Suprapubic skin (tissue), 4 donors: Measurements from ENCODE around the gene PEX10. TPM values are rescaled to one million over a fixed set of nuclear protein-coding genes. Genes with fewer than 3 reads are reported as not detected.
"Not testable (repeated sequence)": the region's sequence is repeated elsewhere in the genome, so short reads cannot be mapped to it uniquely, and the experiment has no call there.

Source experiments
- DNase-seq, 2 donors: peaks; one replicate each; pipeline ENCODE4 v3.0.0-alpha.2; 2019; ENCODE audit warnings: low spot score in 2 of 2
- H3K27ac ChIP-seq: fragments of 200-600 bp; sonication (generic); one replicate; pipeline ENCODE4 v1.5.1; 2019
- H3K27me3 ChIP-seq: fragments of 200-600 bp; sonication (generic); one replicate; pipeline ENCODE4 v1.5.1; 2019
- H3K36me3 ChIP-seq: fragments of 200-600 bp; sonication (generic); one replicate; pipeline ENCODE4 v1.5.1; 2019
- H3K4me1 ChIP-seq: fragments of 200-600 bp; sonication (generic); one replicate; pipeline ENCODE4 v1.5.1; 2019
- H3K4me3 ChIP-seq: fragments of 200-600 bp; sonication (generic); one replicate; pipeline ENCODE4 v1.5.1; 2019; ENCODE audit warnings: mild to moderate bottlenecking
- H3K9me3 ChIP-seq: fragments of 200-600 bp; sonication (generic); one replicate; pipeline ENCODE4 v1.5.1; 2019
- EP300 ChIP-seq: sonication (generic); formaldehyde crosslinking; IDR thresholded peaks from one replicate; pipeline ENCODE4 v1.6.1; 2017; ENCODE audit warnings: antibody characterized with exemption
- POLR2A ChIP-seq, 2 donors: fragments of 450-650 bp; IDR thresholded peaks; one replicate each; pipeline ENCODE4 v1.6.1; 2017; ENCODE audit warnings: antibody characterized with exemption in 2 of 2, mild to moderate bottlenecking in 2 of 2, moderate library complexity in 2 of 2
- POLR2AphosphoS5 ChIP-seq, 3 donors: sonication (generic); formaldehyde crosslinking; IDR thresholded peaks; one replicate each; pipeline ENCODE4 v1.6.1; 2017; ENCODE audit warnings: antibody characterized with exemption in 3 of 3
- WGBS: methylation state at CpG from one replicate; pipeline ENCODE4 v1.1.5; 2018; 5-methylcytosine and 5-hydroxymethylcytosine counted together
- total RNA-seq, 4 donors: library from RNA; depleted of rRNA; stranded (reverse); fragments of >200 nt; gene quantifications; one replicate each; pipeline ENCODE4 v1.1.0, GENCODE V29; 2016
- TF ChIP-seq, protein P1 (sequence below), 2 donors: fragments of 200-600 bp in 1 of 2; fragments of 450-650 bp in 1 of 2; sonication (generic) in 1 of 2; IDR thresholded peaks; one replicate each; pipeline ENCODE4 v1.5.1; 2016 to 2019; ENCODE audit warnings: antibody characterized with exemption in 2 of 2, mild to moderate bottlenecking in 1 of 2, moderate library complexity in 1 of 2

The PEX10 gene
- 10 to 100 TPM; 16.2 to 39.2 (median 27.3) TPM for total RNA-seq

GRCh38 chr1:2412395-2412772 is at the start of gene PEX10:
TSS of gene PEX10 (minus strand) at chr1:2412564. CDS start at chr1:2412502, 62 bp downstream.
- H3K9me3 ChIP-seq, result no peaks in the 10 kb centered on the region
- H3K4me1 ChIP-seq, result peaks cover 47% of the 10 kb centered on the region
- DNase-seq, result peak; percentile 98 to 99
- peak within 1 kb of the TSS; percentile 85 for H3K4me3 ChIP-seq
- H3K36me3 ChIP-seq, result peaks cover 27% of the 10 kb centered on the region
- TF ChIP-seq POLR2AphosphoS5 (IDR thresholded peaks at IDR 0.05), result peak in 2 of 3 donors; percentile 7 to 13
- no peak for TF ChIP-seq EP300
- TF ChIP-seq, protein P1, sequence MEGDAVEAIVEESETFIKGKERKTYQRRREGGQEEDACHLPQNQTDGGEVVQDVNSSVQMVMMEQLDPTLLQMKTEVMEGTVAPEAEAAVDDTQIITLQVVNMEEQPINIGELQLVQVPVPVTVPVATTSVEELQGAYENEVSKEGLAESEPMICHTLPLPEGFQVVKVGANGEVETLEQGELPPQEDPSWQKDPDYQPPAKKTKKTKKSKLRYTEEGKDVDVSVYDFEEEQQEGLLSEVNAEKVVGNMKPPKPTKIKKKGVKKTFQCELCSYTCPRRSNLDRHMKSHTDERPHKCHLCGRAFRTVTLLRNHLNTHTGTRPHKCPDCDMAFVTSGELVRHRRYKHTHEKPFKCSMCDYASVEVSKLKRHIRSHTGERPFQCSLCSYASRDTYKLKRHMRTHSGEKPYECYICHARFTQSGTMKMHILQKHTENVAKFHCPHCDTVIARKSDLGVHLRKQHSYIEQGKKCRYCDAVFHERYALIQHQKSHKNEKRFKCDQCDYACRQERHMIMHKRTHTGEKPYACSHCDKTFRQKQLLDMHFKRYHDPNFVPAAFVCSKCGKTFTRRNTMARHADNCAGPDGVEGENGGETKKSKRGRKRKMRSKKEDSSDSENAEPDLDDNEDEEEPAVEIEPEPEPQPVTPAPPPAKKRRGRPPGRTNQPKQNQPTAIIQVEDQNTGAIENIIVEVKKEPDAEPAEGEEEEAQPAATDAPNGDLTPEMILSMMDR (IDR thresholded peaks at IDR 0.05), result no peak
- H3K27ac ChIP-seq, result peak within 1 kb of the TSS; percentile 88
- H3K27me3 ChIP-seq, result peaks cover 14% of the 10 kb centered on the region
- no CpG with 5 or more reads among the region's 55 CpGs for WGBS

- no peak for TF ChIP-seq POLR2AphosphoS5 (IDR thresholded peaks at IDR 0.05)
- no peak for TF ChIP-seq EP300
- no peak for TF ChIP-seq POLR2A (IDR thresholded peaks at IDR 0.05)
- TF ChIP-seq, protein P1 (IDR thresholded peaks at IDR 0.05), result no peak
- Histone ChIP-seq H3K4me3 (no peak overlapping the region), H3K9me3 (no peaks in the 10 kb centered on the region), H3K4me1 (peaks cover 8% of the 10 kb centered on the region), H3K36me3 (no peaks in the 10 kb centered on the region), H3K27ac (no peak overlapping the region), H3K27me3 (peaks cover 47% of the 10 kb centered on the region)
- WGBS, result 68% methylated on average over 11 of the region's 18 CpGs
- no peak for DNase-seq
Measured at GRCh38 chr1:2460996-2461751, 48.8 kb upstream of the PEX10 start.

DNA sequence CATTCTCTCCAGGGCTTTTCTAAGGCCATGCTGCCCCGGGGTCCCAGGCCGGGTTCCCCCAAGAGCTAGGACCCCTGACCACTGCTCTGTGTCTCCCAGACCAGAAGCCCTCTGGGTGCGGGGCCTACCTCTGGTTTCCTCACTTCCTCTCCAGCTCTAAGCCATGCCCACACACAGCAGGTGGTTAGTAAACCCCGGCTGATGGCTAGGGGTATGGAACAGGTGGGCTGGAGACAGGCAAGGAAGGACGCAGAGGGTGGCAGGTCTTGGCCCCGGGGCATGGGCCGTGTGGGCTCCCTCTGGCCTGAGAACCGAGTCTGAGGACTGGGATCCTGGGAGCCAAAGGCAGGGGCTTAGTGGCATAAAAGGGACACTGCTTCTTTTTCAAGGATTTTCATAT is 47.8 kb upstream of the PEX10 start:
- Histone ChIP-seq H3K4me1 (peaks cover 16% of the 10 kb centered on the region), H3K4me3 (no peak overlapping the region), H3K9me3 (no peaks in the 10 kb centered on the region), H3K27me3 (peaks cover 41% of the 10 kb centered on the region), H3K36me3 (no peaks in the 10 kb centered on the region), H3K27ac (no peak overlapping the region)
- TF ChIP-seq EP300 (no peak), POLR2AphosphoS5 (IDR thresholded peaks at IDR 0.05) (no peak), POLR2A (IDR thresholded peaks at IDR 0.05) (no peak)
- TF ChIP-seq, protein P1 (IDR thresholded peaks at IDR 0.05), result no peak
- WGBS, result 76% methylated on average over 6 of the region's 8 CpGs
- no peak for DNase-seq

- TF ChIP-seq, protein P1 (IDR thresholded peaks at IDR 0.05), result no peak
- Histone ChIP-seq H3K27me3 (peaks cover 41% of the 10 kb centered on the region), H3K27ac (no peak overlapping the region), H3K4me3 (no peak overlapping the region), H3K36me3 (no peaks in the 10 kb centered on the region), H3K9me3 (no peaks in the 10 kb centered on the region), H3K4me1 (peaks cover 19% of the 10 kb centered on the region)
- 57% methylated on average over 12 of the region's 23 CpGs for WGBS
- no peak for DNase-seq
Measured at GRCh38 chr1:2459757-2460156, 47.4 kb upstream of the PEX10 start.

DNA sequence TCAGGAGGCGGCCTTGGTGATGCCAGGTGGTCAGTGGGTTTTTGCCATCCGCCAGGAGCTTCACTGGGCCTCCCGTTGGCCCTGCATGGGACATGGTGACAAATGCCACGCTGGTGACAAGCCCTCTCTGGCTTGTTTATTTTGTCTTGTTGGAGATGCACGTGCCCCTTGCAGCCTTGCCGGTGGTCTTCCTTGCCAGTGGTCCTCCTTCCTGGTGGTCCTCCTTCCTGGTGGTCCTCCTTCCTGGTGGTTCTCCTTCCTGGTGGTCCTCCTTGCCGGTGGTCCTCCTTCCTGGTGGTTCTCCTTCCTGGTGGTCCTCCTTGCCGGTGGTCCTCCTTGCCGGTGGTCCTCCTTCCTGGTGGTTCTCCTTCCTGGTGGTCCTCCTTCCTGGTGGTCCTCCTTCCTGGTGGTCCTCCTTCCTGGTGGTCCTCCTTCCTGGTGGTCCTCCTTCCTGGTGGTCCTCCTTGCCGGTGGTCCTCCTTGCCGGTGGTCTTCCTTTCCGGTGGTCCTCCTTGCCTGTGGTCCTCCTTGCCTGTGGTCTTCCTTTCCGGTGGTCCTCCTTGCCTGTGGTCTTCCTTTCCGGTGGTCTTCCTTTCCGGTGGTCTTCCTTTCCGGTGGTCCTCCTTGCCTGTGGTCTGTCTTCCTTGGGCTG is 46.9 kb upstream of the PEX10 start:
- H3K4me3 ChIP-seq, DNase-seq, H3K27ac ChIP-seq, H3K9me3 ChIP-seq, H3K36me3 ChIP-seq: not testable (repeated sequence)
- Histone ChIP-seq H3K4me1 (peaks cover 19% of the 10 kb centered on the region), H3K27me3 (peaks cover 41% of the 10 kb centered on the region)
- WGBS, result 76% methylated on average over 16 of the region's 16 CpGs
